SK-N-MC (cell line): ENCODE results near the gene SPTBN4.

Experiments used
- DNase-seq: peaks from one replicate; pipeline ENCODE4 v3.0.0-alpha.2; 2011; ENCODE audit warnings: low read depth, low spot score
- H3K27ac ChIP-seq: fragments of 200-600 bp; sonication (generic); 2 replicates; pipeline ENCODE4 v1.5.1; 2016; ENCODE audit warnings: mixed run types
- H3K36me3 ChIP-seq: fragments of 200-600 bp; sonication (generic); 2 replicates; pipeline ENCODE4 v1.6.1; 2017; ENCODE audit warnings: antibody characterized with exemption, low read length, mixed read lengths; ENCODE audit not compliant: insufficient read depth
- H3K4me3 ChIP-seq: fragments of 200-600 bp; sonication (generic); 2 replicates; pipeline ENCODE4 v1.5.1; 2016
- H3K9ac ChIP-seq: fragments of 200-600 bp; sonication (generic); 2 replicates; pipeline ENCODE4 v1.8.0; 2017; ENCODE audit warnings: mixed run types, mixed read lengths; ENCODE audit not compliant: insufficient read length
- H3K9me3 ChIP-seq: fragments of 200-600 bp; sonication (generic); 2 replicates; pipeline ENCODE4 v1.6.1; 2017; ENCODE audit warnings: low read depth, mild to moderate bottlenecking, antibody characterized with exemption, low read length, moderate library complexity, mixed read lengths
- EZH2 ChIP-seq: fragments of 200-600 bp; sonication (generic); IDR thresholded peaks from one replicate; pipeline ENCODE4 v1.6.1; 2017; ENCODE audit warnings: antibody characterized with exemption
- FOXP2 ChIP-seq: optimal IDR thresholded peaks from 2 replicates; pipeline ENCODE3; 2011; ENCODE audit warnings: mild to moderate bottlenecking, moderate library complexity; ENCODE audit not compliant: insufficient read depth; ENCODE audit errors: extremely low read length, control extremely low read depth
- POLR2AphosphoS5 ChIP-seq: IDR thresholded peaks from 2 replicates; pipeline ENCODE4 v1.6.1; 2012; ENCODE audit warnings: mild to moderate bottlenecking, low read depth, low read length, borderline replicate concordance

The SPTBN4 gene

GRCh38 chr19:40598918-40599307, 132.1 kb downstream of the SPTBN4 start:
- Histone ChIP-seq H3K27ac (no peak overlapping the region), H3K36me3 (no peaks in the 10 kb centered on the region), H3K4me3 (peak overlapping the region; percentile 98), H3K9ac (no peak overlapping the region), H3K9me3 (no peaks in the 10 kb centered on the region)
- no peak for DNase-seq
- TF ChIP-seq POLR2AphosphoS5 (no peak), FOXP2 (no peak), EZH2 (no peak)

GRCh38 chr19:40599331-40599901, 132.6 kb downstream of the SPTBN4 start:
- H3K4me3 ChIP-seq = peak overlapping the region; percentile 98
- peak overlapping the region; percentile 69 for H3K27ac ChIP-seq
- no peaks in the 10 kb centered on the region for H3K9me3 ChIP-seq
- no peaks in the 10 kb centered on the region for H3K36me3 ChIP-seq
- peak overlapping the region; percentile 64 for H3K9ac ChIP-seq
- no peak for DNase-seq
- TF ChIP-seq EZH2 (no peak), FOXP2 (no peak), POLR2AphosphoS5 (no peak)

DNA sequence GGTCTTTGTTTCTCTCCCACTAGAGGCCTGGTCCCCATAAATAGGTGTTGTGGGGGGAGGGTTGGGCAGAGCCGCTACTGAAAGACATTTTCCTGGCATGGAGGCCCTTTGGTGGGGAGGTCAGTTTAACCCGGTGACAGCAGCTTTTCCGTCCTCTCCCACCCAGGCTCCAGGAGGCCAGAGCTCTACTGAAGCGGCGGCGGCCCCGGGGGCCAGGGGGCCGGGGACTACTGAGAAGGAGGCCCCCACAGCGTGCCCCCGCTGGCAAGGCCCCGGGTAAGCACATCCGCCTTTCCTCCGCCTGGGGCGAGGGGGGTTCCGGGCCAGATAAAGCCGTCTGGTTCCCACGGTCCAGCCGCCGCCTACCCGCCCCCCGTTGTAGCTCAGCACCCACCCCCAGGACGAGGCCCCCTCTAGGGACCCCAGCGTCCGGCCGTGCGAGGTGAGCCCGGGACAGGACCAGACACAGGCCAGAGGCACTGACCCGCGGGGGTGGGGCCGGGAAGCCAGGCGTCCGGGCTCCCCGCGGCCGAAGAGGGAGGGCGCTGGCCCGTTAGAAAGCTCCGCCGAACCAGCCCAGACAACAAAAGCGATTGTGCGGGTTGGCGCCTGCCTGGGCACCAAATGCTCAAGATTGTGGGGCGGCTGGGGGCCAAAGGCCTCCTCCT, 133.2 kb downstream of the SPTBN4 start:
- Histone ChIP-seq H3K36me3 (no peaks in the 10 kb centered on the region), H3K27ac (peak overlapping the region; percentile 69), H3K9ac (peak overlapping the region; percentile 64), H3K9me3 (no peaks in the 10 kb centered on the region), H3K4me3 (peak overlapping the region; percentile 98)
- TF ChIP-seq FOXP2 (no peak), POLR2AphosphoS5 (no peak), EZH2 (no peak)
- no peak for DNase-seq

- H3K4me3 ChIP-seq = peak overlapping the region; percentile 98
- no peak for DNase-seq
- 0 out of 2 replicates have a peak overlapping the region, but pooled peaks have one; percentile 69 for H3K27ac ChIP-seq
- no peak for TF ChIP-seq FOXP2
- no peak for TF ChIP-seq EZH2
- no peak for TF ChIP-seq POLR2AphosphoS5
- peak overlapping the region; percentile 52 for H3K9ac ChIP-seq
- no peaks in the 10 kb centered on the region for H3K36me3 ChIP-seq
- H3K9me3 ChIP-seq = no peaks in the 10 kb centered on the region
Observed at GRCh38 chr19:40600570-40601133, 133.9 kb downstream of the SPTBN4 start.

DNA sequence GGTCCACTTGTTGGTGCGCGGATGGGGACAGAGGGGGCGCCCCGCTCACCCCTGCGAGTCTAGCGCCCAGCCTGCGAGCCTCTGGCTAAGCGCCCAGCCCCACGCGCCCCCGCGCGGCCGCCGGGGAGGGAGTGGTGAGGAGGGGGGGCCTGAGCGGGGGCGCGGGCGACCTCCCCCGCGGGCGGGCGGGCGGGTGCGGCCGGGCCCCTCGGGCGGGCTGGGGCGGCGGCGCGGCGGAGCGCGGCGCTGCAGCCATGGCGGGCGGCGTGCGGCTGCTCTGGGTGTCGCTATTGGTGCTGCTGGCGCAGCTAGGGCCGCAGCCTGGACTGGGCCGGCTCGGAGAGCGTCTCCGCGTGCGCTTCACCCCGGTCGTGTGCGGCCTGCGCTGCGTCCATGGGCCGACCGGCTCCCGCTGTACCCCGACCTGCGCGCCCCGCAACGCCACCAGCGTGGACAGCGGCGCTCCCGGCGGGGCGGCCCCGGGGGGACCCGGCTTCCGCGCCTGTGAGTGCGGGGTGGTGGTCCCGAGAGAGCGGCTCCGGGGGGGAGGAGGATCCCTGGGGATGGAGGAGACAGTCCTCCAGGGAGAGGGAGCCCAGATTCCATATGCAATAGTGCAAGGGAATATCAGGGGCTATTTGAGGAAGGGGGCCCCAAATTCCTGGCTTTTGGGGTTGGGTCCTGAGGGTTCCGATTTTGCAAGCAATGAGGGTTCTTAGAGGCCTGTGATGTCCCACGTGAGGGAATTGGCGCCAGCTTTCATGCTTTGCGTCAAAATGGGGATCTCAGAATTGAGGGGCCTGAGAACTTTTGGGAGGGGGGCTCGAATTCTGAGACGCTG, 134.6 kb downstream of the SPTBN4 start, which contains the start of gene LTBP4:
TSS of gene LTBP4 (plus strand) at position 236 of the 841 bp plus-strand sequence. CDS start at position 255, 19 bp downstream.
- peak within 1 kb of the TSS; percentile 98 for H3K4me3 ChIP-seq
- no peaks in the 10 kb centered on the region for H3K36me3 ChIP-seq
- peak within 1 kb of the TSS; percentile 88 for H3K9ac ChIP-seq
- H3K9me3 ChIP-seq = no peaks in the 10 kb centered on the region
- H3K27ac ChIP-seq = peak within 1 kb of the TSS; percentile 85
- no peak for DNase-seq
- TF ChIP-seq EZH2 (no peak), POLR2AphosphoS5 (no peak), FOXP2 (no peak)

GRCh38 chr19:40603071-40603388, 136.2 kb downstream of the SPTBN4 start:
- no peak for DNase-seq
- Histone ChIP-seq H3K9ac (peak overlapping the region; percentile 61), H3K9me3 (no peaks in the 10 kb centered on the region), H3K27ac (peak overlapping the region; percentile 95), H3K36me3 (no peaks in the 10 kb centered on the region), H3K4me3 (peak overlapping the region; percentile 83)
- TF ChIP-seq FOXP2 (no peak), EZH2 (no peak), POLR2AphosphoS5 (no peak)

DNA sequence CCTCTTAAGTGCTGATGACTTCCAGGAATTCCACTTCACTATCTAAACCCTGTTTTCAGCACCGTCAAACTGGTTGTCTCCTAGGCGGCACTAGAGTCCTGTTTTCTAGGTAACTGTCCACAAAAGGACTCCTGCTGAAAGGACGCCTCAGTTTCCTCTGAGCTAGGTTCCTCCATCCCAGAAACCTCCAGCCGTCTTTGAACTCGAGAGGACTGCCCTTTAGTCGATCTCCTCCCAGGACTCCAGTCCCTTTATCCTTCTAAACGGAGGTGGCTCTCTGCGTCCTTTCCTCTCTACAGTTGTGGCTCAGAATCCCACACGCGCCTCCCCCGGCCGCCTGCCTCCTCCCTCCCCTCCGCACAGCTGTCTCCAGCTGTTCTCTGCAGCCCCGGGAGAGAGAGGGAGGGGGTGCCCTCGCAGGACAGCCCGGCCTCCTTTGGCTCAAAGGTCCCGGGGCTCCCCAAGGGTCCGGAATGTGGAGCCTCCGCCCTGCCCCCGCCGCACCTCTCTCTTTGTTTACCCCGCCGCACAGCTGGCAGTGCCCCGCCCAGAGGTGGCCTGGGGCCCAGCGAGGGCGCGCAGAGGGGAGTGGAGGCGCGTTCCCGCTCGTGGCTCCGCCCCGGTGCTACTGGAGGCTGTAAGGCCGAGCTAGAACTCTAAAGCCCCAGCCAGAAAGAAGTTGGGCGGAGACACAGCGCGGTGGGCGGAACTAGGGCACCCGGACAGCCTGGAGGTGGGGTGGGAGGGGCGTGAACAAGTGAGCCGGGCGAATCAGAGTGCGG, 136.8 kb downstream of the SPTBN4 start:
- H3K27ac ChIP-seq = peak overlapping the region; percentile 95
- no peaks in the 10 kb centered on the region for H3K36me3 ChIP-seq
- peak overlapping the region; percentile 61 for H3K9ac ChIP-seq
- H3K4me3 ChIP-seq = peak overlapping the region; percentile 83
- TF ChIP-seq EZH2 (no peak), FOXP2 (peak; percentile 98), POLR2AphosphoS5 (peak; percentile 71; the same call in 1 of the 2 replicates)
- H3K9me3 ChIP-seq = no peaks in the 10 kb centered on the region
- no peak for DNase-seq
